HEK293 (cell line): ENCODE results near the gene PLGLB2.
"Not testable (repeated sequence)": the region's sequence is repeated elsewhere in the genome, so short reads cannot be mapped to it uniquely, and the experiment has no call there.

ENCODE experiments used
- CTCF ChIP-seq: fragments of 450-650 bp; formaldehyde crosslinking; IDR thresholded peaks from 2 replicates; pipeline ENCODE4 v1.5.1; 2016; ENCODE audit warnings: missing biosample characterization, missing genetic modification characterization
- PRDM2 ChIP-seq: fragments of 450-650 bp; formaldehyde crosslinking; IDR thresholded peaks from 2 replicates; pipeline ENCODE4 v1.5.1; 2016; ENCODE audit warnings: missing biosample characterization, missing genetic modification characterization, borderline replicate concordance
- SP3 ChIP-seq: fragments of 450-650 bp; formaldehyde crosslinking; IDR thresholded peaks from 2 replicates; pipeline ENCODE4 v1.5.1; 2016; ENCODE audit warnings: missing biosample characterization, missing genetic modification characterization
- ZNF362 ChIP-seq: fragments of 450-650 bp; formaldehyde crosslinking; IDR thresholded peaks from 2 replicates; pipeline ENCODE4 v1.5.1; 2016; ENCODE audit warnings: missing biosample characterization, missing genetic modification characterization
- ZNF514 ChIP-seq: fragments of 450-650 bp; formaldehyde crosslinking; IDR thresholded peaks from 2 replicates; pipeline ENCODE4 v1.5.1; 2016; ENCODE audit warnings: missing biosample characterization, missing genetic modification characterization
- TF ChIP-seq, protein P1 (sequence below): fragments of 450-650 bp; formaldehyde crosslinking; IDR thresholded peaks from 2 replicates; pipeline ENCODE4 v1.5.1; 2016; ENCODE audit warnings: missing biosample characterization, missing genetic modification characterization

GRCh38 chr2:87742393-87743108, 5.3 kb upstream of the PLGLB2 start:
- TF ChIP-seq ZNF362, PRDM2, ZNF514, SP3, CTCF (tag by site-specific recombination): not testable (repeated sequence)
- TF ChIP-seq, protein P1, sequence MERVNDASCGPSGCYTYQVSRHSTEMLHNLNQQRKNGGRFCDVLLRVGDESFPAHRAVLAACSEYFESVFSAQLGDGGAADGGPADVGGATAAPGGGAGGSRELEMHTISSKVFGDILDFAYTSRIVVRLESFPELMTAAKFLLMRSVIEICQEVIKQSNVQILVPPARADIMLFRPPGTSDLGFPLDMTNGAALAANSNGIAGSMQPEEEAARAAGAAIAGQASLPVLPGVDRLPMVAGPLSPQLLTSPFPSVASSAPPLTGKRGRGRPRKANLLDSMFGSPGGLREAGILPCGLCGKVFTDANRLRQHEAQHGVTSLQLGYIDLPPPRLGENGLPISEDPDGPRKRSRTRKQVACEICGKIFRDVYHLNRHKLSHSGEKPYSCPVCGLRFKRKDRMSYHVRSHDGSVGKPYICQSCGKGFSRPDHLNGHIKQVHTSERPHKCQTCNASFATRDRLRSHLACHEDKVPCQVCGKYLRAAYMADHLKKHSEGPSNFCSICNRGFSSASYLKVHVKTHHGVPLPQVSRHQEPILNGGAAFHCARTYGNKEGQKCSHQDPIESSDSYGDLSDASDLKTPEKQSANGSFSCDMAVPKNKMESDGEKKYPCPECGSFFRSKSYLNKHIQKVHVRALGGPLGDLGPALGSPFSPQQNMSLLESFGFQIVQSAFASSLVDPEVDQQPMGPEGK (tag by site-specific recombination) = not testable (repeated sequence)
